HT1080 (cell line): ENCODE data around the gene POLR1A. TPM values are rescaled to one million over a fixed set of nuclear protein-coding genes. Genes with fewer than 3 reads are reported as not detected.

Experiments used
- DNase-seq: peaks from one replicate; pipeline ENCODE4 v3.0.0-alpha.2; 2015; ENCODE audit warnings: low read depth
- total RNA-seq: library from RNA; depleted of rRNA; stranded (reverse); fragments of >200 nt; shearing (Covaris generic); gene quantifications from 2 replicates; pipeline ENCODE4 v1.2.3, GENCODE V29; 2014

Gene POLR1A
- total RNA-seq, 1 experiment from 2014 or later = 19.3 TPM

GRCh38 chr2:86023366-86023712 lies 82.3 kb downstream of the POLR1A start:
- DNase-seq = no peak

- DNase-seq = no peak
Observed at GRCh38 chr2:86022661-86023365, 82.9 kb downstream of the POLR1A start.

- no peak for DNase-seq
Observed at GRCh38 chr2:86021396-86022378, 84.0 kb downstream of the POLR1A start.

DNA sequence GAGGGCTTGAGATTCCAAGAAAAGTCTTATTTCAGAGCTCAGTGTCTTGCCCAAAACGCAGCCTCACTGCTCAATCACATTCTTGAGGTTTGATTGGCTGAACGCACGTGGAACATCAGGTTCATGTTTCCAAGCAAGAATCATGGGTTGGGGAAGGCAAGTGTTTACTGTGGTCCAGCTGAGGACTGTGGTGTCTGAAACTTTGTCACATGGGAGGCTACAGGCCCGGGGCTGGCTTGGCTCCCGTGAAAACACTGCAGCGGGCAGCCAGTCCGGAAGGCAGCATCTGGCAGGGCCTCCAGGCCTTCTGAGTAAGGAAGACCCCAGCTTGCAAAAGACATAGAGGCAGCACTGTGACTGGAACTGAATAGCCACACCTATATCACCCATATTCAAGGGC lies 84.7 kb downstream of the POLR1A start:
- DNase-seq = no peak

- DNase-seq = no peak
Observed at GRCh38 chr2:86019121-86019520, 86.6 kb downstream of the POLR1A start.

- peak; percentile 42 for DNase-seq
Observed at GRCh38 chr2:86017901-86018896, 87.5 kb downstream of the POLR1A start.

- DNase-seq = no peak
Observed at GRCh38 chr2:86016581-86016980, 89.1 kb downstream of the POLR1A start.

DNA sequence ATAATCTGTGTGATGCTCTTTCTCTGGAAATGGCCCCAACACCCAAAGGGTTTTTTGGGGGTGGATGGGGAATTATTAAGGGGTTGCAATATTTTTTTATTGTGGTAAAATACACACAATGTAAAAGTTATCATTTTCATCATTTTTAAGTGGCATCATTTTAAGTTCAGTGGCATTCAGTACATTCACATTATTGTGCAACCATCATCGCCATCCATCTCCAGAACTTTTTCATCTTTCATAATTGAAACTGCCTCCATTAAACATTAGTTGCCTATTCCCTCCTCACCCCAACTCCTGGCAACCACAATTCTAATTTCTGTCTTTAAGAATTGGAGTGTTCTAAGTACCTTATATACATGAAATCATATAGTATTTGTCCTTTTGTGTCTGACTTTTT lies 90.0 kb downstream of the POLR1A start:
- DNase-seq = no peak

DNA sequence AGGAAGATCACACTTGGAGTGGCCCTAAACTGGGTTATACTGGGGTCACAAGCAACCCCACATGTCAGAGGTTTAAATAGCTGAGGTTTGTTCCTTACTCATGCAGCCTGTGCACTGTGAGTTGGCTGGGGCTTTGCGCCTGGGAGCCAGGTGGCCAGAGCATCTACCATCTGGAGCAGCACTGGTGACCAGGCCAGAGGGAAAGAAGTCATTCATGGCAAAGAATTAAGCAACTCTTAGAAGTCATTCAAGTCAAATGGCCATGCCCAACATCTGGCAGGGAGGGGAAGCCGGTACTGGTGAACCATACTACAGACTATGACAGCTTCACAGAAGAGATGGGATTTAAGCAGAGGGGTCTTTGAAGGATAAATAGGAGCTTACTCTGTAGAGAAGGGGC lies 90.7 kb downstream of the POLR1A start:
- DNase-seq = no peak

GRCh38 chr2:86014493-86014892 lies 91.2 kb downstream of the POLR1A start:
- no peak for DNase-seq

- no peak for DNase-seq
Observed at GRCh38 chr2:86012007-86012712, 93.5 kb downstream of the POLR1A start.

GRCh38 chr2:86011449-86011941 lies 94.2 kb downstream of the POLR1A start:
- no peak for DNase-seq

DNA sequence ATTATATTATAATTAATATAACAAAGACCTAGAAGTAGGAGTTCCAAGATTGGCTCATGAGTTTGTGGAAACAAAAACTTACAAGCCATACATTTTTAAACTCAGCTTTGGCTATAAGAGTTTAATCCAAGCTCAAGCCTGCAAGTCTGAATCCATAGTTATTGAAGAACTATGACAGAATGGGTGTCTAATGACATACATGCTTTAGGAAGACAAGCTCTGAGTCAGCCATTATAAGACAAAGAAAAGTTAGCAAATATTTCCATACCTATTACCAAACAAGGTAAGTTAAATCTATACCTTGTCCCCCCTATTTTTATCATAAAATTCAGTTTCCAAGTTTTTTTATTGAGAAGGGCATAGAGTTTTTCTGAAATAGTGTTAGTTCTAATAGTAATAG lies 95.6 kb downstream of the POLR1A start:
- DNase-seq = no peak

DNA sequence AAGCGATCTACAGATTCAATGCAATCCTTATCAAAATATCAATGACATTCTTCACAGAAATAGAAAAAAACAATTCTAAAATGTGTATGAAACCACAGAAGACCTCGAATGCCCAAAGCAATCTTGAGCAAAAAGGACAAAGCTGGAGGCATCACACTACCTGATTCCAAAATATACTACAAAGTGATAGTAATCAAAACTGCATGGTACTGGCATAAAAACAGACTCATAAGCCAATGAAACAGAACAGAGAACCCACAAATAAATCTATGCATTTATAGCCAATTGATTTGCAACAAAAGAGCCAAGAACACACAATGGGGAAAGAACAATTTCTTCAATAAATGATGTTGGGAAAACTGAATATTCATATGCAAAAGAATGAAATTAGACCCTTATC lies 99.2 kb downstream of the POLR1A start:
- DNase-seq = no peak

DNA sequence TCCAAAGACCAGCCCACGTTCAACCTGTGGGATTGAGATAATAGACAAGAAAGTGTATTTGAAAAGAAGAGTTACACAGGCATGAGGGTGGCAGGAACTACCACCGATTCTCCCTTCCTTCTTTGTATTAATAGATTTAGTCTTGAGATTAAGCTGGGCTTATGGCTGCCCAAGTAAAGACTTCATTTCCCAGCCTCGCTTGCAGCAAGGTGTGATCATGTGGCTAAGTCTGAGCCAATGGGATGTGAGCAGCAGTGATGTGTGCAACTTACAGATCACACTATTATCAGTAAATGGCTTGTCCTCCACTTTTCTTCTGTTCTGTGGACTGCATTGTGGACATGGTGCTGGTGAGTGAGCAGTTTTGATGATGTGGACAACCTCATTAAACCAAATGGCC lies 101.7 kb downstream of the POLR1A start:
- DNase-seq = no peak

- no peak for DNase-seq
Observed at GRCh38 chr2:86003104-86003503, 102.6 kb downstream of the POLR1A start.

GRCh38 chr2:86002375-86002774 lies 103.3 kb downstream of the POLR1A start:
- DNase-seq = no peak

DNA sequence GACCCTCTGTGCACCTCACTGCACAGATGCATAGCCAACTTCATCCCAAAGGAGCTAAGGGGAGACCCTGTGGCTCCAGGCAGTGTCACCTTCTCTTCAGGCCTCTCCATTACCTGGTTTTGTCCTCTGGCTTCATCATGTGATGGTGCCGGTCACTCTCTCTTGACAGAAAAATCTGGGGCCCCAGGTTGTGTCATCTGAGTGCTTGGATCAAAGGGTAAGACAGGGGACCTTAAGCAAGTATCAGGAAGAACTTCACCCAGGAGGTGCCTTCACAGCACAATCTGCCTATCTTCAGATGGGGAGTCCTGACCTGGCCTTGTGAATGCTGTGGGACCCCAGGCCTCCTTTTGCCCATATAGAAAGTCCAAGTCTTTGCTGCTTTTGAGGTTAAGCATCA lies 104.4 kb downstream of the POLR1A start:
- no peak for DNase-seq

GRCh38 chr2:86000938-86001312 lies 104.8 kb downstream of the POLR1A start:
- no peak for DNase-seq

- no peak for DNase-seq
Observed at GRCh38 chr2:86000131-86000937, 105.4 kb downstream of the POLR1A start.
